ENCODE measurements around the gene PCDHGA7.
A peak's percentile ranks its signal among the peaks of the same experiment; 100 is the strongest.
"Not testable (repeated sequence)": the region's sequence is repeated elsewhere in the genome, so short reads cannot be mapped to it uniquely, and the experiment has no call there.

PCDHGA7 gene

GRCh38 chr5:141398608-141399007 lies 16.1 kb downstream of the PCDHGA7 start:
- no peak for ATAC-seq

DNA sequence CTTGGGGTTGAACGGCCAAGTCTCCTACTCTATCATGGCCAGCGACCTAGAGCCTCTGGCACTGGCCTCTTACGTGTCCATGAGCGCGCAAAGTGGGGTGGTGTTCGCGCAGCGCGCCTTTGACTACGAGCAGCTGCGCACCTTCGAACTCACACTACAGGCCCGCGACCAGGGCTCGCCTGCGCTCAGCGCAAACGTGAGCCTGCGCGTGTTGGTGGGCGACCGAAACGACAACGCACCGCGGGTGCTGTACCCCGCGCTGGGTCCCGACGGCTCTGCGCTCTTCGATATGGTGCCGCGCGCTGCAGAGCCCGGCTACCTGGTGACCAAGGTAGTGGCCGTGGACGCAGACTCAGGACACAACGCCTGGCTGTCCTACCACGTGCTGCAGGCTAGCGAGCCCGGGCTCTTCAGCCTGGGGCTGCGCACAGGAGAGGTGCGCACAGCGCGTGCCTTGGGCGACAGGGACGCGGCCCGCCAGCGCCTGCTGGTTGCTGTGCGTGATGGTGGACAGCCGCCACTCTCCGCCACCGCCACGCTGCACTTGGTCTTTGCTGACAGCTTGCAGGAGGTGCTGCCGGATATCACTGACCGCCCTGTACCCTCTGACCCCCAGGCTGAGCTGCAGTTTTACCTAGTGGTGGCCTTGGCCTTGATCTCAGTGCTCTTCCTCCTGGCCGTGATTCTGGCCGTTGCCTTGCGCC lies 17.2 kb downstream of the PCDHGA7 start:
- ATAC-seq: no peak

- no peak for ATAC-seq
Measured at GRCh38 chr5:141402553-141403243, 20.2 kb downstream of the PCDHGA7 start, which contains the start of gene PCDHGA9. PCDHGA9 (plus strand) TSS chr5:141402778; CDS start chr5:141402953, 175 bp downstream.

DNA sequence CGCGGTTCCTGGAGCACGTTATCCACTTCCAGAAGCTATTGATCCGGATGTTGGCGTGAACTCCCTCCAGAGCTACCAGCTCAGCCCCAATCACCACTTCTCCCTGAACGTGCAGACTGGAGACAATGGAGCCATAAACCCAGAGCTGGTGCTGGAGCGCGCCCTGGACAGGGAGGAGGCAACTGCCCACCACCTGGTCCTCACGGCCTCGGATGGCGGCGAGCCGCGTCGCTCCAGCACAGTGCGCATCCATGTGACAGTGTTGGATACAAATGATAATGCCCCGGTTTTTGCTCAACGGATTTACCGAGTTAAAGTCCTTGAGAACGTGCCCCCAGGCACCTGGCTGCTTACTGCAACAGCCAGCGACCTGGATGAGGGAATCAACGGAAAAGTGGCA lies 20.8 kb downstream of the PCDHGA7 start:
- no peak for ATAC-seq

- peak in 1 of 2 donors; percentile 36 for ATAC-seq
Measured at GRCh38 chr5:141407790-141408505, 25.4 kb downstream of the PCDHGA7 start, which contains the start of gene PCDHGB6. PCDHGB6 (plus strand) TSS chr5:141408021; CDS start chr5:141408203, 182 bp downstream.

- no peak for ATAC-seq
Measured at GRCh38 chr5:141409598-141410306, 27.2 kb downstream of the PCDHGA7 start.

- no peak for ATAC-seq
Measured at GRCh38 chr5:141411575-141411974, 29.0 kb downstream of the PCDHGA7 start.

DNA sequence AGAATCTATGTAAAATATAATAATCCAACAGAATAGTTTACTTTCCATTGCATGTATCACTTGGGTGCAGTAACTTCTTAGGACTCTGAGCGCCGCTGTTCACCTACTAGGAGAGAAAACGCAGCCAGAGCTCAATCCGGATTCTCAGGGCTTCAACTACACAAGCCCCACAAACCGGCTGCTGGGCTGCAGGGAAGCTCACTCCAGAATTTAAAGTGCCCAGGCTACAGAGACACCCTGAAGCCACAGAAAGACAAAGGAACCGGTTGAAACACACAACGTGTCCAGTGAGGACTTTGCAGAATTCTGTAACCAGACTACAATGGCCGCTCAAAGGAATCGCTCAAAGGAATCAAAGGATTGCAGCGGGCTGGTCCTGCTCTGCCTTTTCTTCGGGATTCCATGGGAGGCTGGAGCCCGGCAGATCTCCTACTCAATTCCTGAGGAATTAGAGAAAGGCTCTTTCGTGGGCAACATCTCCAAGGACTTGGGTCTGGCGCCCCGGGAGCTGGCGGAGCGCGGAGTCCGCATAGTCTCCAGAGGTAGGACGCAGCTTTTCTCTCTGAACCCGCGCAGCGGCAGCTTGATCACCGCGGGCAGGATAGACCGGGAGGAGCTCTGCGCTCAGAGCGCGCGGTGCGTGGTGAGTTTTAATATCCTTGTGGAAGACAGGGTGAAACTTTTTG lies 30.5 kb downstream of the PCDHGA7 start, which contains the start of gene PCDHGA10:
Gene PCDHGA10, plus strand, starts transcription at position 134 of the 686 bp plus-strand sequence. Its CDS starts 189 bp downstream, at position 323.
- peak; percentile 71 to 75 for ATAC-seq

- ATAC-seq: no peak
Measured at GRCh38 chr5:141413540-141414069, 31.1 kb downstream of the PCDHGA7 start.

DNA sequence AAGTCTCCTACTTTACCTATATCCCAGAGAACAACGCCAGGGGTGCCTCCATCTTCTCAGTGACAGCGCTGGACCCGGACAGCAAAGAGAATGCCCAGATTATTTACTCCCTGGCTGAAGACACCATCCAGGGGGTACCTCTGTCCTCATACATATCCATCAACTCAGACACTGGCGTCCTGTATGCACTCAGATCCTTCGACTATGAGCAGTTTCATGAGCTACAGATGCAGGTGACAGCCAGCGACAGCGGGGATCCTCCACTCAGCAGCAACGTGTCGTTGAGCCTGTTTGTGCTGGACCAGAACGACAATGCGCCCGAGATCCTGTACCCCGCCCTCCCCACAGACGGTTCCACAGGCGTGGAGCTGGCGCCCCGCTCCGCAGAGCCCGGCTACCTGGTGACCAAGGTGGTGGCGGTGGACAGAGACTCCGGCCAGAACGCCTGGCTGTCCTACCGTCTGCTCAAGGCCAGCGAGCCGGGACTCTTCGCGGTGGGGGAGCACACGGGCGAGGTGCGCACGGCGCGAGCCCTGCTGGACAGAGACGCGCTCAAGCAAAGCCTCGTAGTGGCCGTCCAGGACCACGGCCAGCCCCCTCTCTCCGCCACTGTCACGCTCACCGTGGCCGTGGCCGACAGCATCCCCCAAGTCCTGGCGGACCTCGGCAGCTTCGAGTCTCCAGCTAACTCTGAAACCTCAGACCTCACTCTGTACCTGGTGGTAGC lies 32.2 kb downstream of the PCDHGA7 start:
- ATAC-seq: not testable (repeated sequence)

GRCh38 chr5:141415275-141415618 lies 32.7 kb downstream of the PCDHGA7 start:
- not testable (repeated sequence) for ATAC-seq

DNA sequence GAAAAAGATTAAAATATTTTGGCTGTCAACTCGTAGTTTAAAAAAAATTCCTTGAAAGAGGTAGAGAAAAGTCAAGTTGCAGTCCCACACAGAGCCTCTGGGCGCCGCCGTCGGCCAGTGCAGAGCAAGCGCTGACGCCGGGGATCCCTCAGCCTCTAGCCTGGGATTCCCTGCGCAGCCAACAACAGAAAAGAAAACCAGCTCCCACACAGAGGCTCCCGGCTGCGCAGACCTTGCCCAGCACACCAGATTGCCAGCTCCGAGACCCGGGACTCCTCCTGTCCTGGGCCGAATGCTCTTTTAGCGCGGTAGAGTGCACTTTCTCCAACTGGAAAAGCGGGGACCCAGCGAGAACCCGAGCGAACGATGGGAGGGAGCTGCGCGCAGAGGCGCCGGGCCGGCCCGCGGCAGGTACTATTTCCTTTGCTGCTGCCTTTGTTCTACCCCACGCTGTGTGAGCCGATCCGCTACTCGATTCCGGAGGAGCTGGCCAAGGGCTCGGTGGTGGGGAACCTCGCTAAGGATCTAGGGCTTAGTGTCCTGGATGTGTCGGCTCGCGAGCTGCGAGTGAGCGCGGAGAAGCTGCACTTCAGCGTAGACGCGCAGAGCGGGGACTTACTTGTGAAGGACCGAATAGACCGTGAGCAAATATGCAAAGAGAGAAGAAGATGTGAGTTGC lies 35.1 kb downstream of the PCDHGA7 start, which contains the start of gene PCDHGB7:
Gene PCDHGB7, plus strand, starts transcription at position 184 of the 679 bp plus-strand sequence. Its CDS starts 183 bp downstream, at position 367.
- peak; percentile 31 to 58 for ATAC-seq

- ATAC-seq: no peak
Measured at GRCh38 chr5:141419074-141419880, 36.7 kb downstream of the PCDHGA7 start.

- ATAC-seq: no peak
Measured at GRCh38 chr5:141420855-141421488, 38.4 kb downstream of the PCDHGA7 start, which contains the start of gene PCDHGA11. PCDHGA11 (plus strand) TSS chr5:141421051; CDS start chr5:141421228, 177 bp downstream.

- no peak for ATAC-seq
Measured at GRCh38 chr5:141421489-141421855, 38.9 kb downstream of the PCDHGA7 start.

DNA sequence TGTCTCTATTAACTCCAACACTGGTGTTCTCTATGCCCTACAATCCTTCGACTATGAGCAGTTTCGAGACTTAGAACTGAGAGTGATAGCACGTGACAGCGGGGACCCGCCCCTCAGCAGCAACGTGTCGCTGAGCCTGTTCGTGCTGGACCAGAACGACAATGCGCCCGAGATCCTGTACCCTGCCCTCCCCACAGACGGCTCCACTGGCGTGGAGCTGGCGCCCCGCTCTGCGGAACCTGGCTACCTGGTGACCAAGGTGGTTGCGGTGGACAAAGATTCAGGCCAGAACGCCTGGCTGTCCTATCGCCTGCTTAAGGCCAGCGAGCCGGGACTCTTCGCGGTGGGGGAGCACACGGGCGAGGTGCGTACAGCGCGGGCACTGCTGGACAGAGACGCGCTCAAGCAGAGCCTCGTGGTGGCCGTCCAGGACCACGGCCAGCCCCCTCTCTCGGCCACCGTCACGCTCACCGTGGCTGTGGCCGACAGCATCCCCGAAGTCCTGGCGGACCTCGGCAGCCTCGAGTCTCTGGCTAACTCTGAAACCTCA lies 40.3 kb downstream of the PCDHGA7 start:
- ATAC-seq: no peak

- no peak for ATAC-seq
Measured at GRCh38 chr5:141427783-141428426, 45.4 kb downstream of the PCDHGA7 start.
